PC-3 (cell line): ENCODE data around the gene MVB12B. TPM values are rescaled to one million over a fixed set of nuclear protein-coding genes. Genes with fewer than 3 reads are reported as not detected.

Experiments used
- ATAC-seq: fragments of 200-7000 bp; cut with Tn5 transposase; 2 replicates; pipeline ENCODE4 v1.9.1; 2020; ENCODE audit warnings: mild to moderate bottlenecking, moderate library complexity
- BruUV-seq: library from RNA; stranded (reverse); fragments of 400-500 nt; replicated peaks from 2 replicates; lab custom pipeline; 2021; lab: Mats Ljungman, UMichigan
- CTCF ChIA-PET: fragments of 300-600 bp; sonication (Branson Sonifier 250); formaldehyde crosslinking; loops from one replicate; lab custom pipeline; 2022; ENCODE audit warnings: antibody characterized with exemption; lab: Charles Lee
- POLR2A ChIA-PET: fragments of 300-600 bp; sonication (Branson Sonifier 250); formaldehyde crosslinking; loops from one replicate; lab custom pipeline; 2022; ENCODE audit warnings: antibody characterized with exemption; ENCODE audit not compliant: unreplicated experiment; lab: Charles Lee
- DNase-seq: peaks from one replicate; pipeline ENCODE4 v3.0.0-alpha.2; 2015
- H2AFZ ChIP-seq: fragments of 300-600 bp; sonication (generic); 2 replicates; pipeline ENCODE4 v1.6.0; 2016; ENCODE audit warnings: antibody characterized with exemption, low read length
- H3F3A ChIP-seq: fragments of 300-600 bp; sonication (generic); one replicate; pipeline ENCODE4 v1.6.0; 2017; ENCODE audit warnings: antibody characterized with exemption, low read length, control low read depth, mild to moderate bottlenecking; ENCODE audit not compliant: unreplicated experiment
- H3K27ac ChIP-seq: fragments of 300-600 bp; sonication (generic); 2 replicates; pipeline ENCODE4 v1.5.1; 2016; ENCODE audit warnings: mild to moderate bottlenecking, low read length
- H3K27me3 ChIP-seq: fragments of 300-600 bp; sonication (generic); 2 replicates; pipeline ENCODE4 v1.6.1; 2016; ENCODE audit warnings: low read length, mixed read lengths
- H3K36me3 ChIP-seq: fragments of 300-600 bp; sonication (generic); 2 replicates; pipeline ENCODE4 v1.6.1; 2016; ENCODE audit warnings: low read depth, mixed run types, low read length, mixed read lengths
- H3K4me1 ChIP-seq: fragments of 300-600 bp; sonication (generic); 2 replicates; pipeline ENCODE4 v1.5.1; 2016; ENCODE audit warnings: low read length; ENCODE audit not compliant: insufficient read depth
- H3K4me2 ChIP-seq: fragments of 300-600 bp; sonication (generic); 2 replicates; pipeline ENCODE4 v1.6.0; 2016; ENCODE audit warnings: low read length
- H3K4me3 ChIP-seq: fragments of 300-600 bp; sonication (generic); 2 replicates; pipeline ENCODE4 v1.5.1; 2016; ENCODE audit warnings: mild to moderate bottlenecking, low read length, mixed read lengths
- H3K79me2 ChIP-seq: fragments of 300-600 bp; sonication (generic); 2 replicates; pipeline ENCODE4 v1.6.1; 2017; ENCODE audit warnings: low read length, mixed read lengths
- H3K9ac ChIP-seq: fragments of 300-600 bp; sonication (generic); 2 replicates; pipeline ENCODE4 v1.6.0; 2016; ENCODE audit warnings: mild to moderate bottlenecking, low read length
- H3K9me2 ChIP-seq: fragments of 300-600 bp; sonication (generic); replicated peaks from 2 replicates; pipeline ENCODE4 v1.6.1; 2016; ENCODE audit warnings: mixed run types, low read length, mixed read lengths
- H3K9me3 ChIP-seq: fragments of 300-600 bp; sonication (generic); 2 replicates; pipeline ENCODE4 v1.6.1; 2016; ENCODE audit warnings: low read length, mixed read lengths
- H4K20me1 ChIP-seq: fragments of 300-600 bp; sonication (generic); 2 replicates; pipeline ENCODE4 v1.6.1; 2016; ENCODE audit warnings: low read length, mixed read lengths
- EZH2 ChIP-seq: fragments of 300-600 bp; sonication (generic); IDR thresholded peaks from one replicate; pipeline ENCODE4 v1.6.1; 2017; ENCODE audit warnings: antibody characterized with exemption, mild to moderate bottlenecking, low read length; ENCODE audit not compliant: unreplicated experiment
- EZH2phosphoT487 ChIP-seq: fragments of 300-600 bp; sonication (generic); IDR thresholded peaks from 2 replicates; pipeline ENCODE4 v1.6.1; 2018; ENCODE audit warnings: mild to moderate bottlenecking, antibody characterized with exemption, low read length, borderline replicate concordance
- intact Hi-C: fragments of 100-400 bp; cut with micrococcal nuclease; formaldehyde crosslinking; loops from 2 replicates; pipeline ENCODE4 v1.9.0; 2023
- total RNA-seq: library from RNA; depleted of rRNA; stranded (reverse); fragments of >200 nt; gene quantifications from 2 replicates; pipeline ENCODE4 v1.2.3, GENCODE V29; 2014
- TF ChIP-seq, protein P1 (sequence below): fragments of 300-600 bp; sonication (generic); conservative IDR thresholded peaks from 2 replicates; pipeline ENCODE4 v1.5.1; 2017; ENCODE audit warnings: antibody characterized with exemption, low read depth, mild to moderate bottlenecking, low read length

Gene MVB12B
- total RNA-seq, 1 experiment from 2014 or later = 7.2 TPM

DNA sequence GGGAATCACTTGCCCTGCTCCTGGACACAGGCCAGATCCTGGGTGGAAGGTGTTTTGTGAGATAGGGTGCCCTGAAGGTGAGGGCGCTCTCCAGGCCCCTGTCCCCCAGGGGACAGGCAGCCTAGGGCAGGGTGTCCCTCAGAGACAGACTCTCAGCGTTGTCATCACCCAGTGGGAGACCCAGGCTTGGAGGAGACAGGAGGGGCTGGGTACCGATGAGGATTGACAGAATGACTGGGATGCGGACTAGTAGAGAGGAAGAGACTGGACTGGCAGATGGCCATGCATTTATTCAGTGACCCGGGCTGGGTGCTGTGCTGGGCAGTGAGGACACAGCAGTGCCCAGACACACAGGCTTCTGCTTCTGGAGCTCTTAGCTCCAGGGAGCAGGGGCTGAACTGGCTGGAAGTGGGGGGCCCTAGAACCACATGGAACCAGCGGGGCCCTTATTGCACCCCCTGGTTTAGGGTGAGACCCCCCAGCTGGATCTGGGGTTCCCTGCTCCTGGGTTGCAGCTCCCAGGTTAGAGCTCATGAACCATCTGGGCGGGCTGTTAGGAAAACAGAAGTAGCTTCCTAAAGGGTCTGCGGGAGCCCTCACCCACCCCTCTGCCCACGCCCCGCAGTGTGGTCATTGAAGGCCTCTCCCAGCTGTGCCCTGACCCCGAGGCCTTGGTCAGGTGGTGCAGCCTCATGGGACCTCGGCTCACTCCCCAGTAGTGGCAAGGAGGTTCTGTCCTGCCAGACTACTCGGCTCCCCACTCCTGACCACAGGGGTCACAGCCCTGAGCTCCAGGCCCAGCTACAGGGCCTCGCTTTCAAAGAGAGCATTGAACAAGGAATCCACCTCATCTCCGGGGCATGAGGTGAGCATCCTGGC, 170.4 kb downstream of the MVB12B start:
- intact Hi-C loops = no loop called here
- DNase-seq (no peak), ATAC-seq (no peak)
- no peaks in the 10 kb centered on the region for H3K9me3 ChIP-seq
- no peaks in the 10 kb centered on the region for H3F3A ChIP-seq
- no peak overlapping the region for H3K27ac ChIP-seq
- TF ChIP-seq, protein P1, sequence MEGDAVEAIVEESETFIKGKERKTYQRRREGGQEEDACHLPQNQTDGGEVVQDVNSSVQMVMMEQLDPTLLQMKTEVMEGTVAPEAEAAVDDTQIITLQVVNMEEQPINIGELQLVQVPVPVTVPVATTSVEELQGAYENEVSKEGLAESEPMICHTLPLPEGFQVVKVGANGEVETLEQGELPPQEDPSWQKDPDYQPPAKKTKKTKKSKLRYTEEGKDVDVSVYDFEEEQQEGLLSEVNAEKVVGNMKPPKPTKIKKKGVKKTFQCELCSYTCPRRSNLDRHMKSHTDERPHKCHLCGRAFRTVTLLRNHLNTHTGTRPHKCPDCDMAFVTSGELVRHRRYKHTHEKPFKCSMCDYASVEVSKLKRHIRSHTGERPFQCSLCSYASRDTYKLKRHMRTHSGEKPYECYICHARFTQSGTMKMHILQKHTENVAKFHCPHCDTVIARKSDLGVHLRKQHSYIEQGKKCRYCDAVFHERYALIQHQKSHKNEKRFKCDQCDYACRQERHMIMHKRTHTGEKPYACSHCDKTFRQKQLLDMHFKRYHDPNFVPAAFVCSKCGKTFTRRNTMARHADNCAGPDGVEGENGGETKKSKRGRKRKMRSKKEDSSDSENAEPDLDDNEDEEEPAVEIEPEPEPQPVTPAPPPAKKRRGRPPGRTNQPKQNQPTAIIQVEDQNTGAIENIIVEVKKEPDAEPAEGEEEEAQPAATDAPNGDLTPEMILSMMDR = no peak
- ChIA-PET CTCF (no interaction called here), POLR2A (no interaction called here)
- H3K9ac ChIP-seq = no peak overlapping the region
- BruUV-seq = no TSS peak
- no peaks in the 10 kb centered on the region for H3K27me3 ChIP-seq
- no peak overlapping the region for H3K4me3 ChIP-seq
- H2AFZ ChIP-seq = no peak overlapping the region
- no peaks in the 10 kb centered on the region for H3K9me2 ChIP-seq
- no peaks in the 10 kb centered on the region for H4K20me1 ChIP-seq
- no peak overlapping the region for H3K4me2 ChIP-seq
- no peaks in the 10 kb centered on the region for H3K79me2 ChIP-seq
- H3K4me1 ChIP-seq = no peaks in the 10 kb centered on the region
- no peaks in the 10 kb centered on the region for H3K36me3 ChIP-seq

DNA sequence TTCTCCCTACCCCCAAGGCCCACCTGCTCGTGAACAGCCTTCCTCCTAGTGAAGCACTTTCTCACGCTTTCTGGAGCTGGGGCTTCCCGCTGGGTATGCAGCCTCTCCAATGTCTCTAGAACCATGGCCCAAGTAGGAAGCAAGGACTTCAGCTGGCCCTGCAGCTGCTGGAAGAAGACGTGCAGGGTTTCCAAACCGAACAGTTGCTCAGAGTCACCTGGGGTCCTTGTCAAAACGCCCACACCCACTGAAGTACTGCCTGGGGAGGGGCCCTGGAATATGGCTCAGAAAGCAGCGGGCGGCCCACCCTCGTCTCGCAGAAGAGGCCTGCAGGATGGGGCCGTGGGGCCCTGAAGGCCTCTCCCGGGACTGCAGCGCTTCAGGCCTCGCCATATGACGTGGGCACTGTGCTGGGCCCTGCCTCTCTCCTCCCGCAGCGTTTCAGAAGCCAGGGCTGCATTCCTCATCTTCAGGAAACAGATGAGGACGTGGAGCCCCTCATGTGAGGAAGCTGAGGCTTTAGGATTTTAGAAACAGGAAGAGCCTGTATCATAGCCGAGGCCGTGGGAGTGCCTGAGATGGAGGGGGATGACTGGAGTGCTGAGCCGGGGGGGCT, 171.1 kb downstream of the MVB12B start:
- no peaks in the 10 kb centered on the region for H3K9me3 ChIP-seq
- no peaks in the 10 kb centered on the region for H3F3A ChIP-seq
- no peaks in the 10 kb centered on the region for H3K9me2 ChIP-seq
- TF ChIP-seq EZH2 = no peak
- TF ChIP-seq, protein P1 = no peak
- TF ChIP-seq EZH2phosphoT487 = no peak
- ATAC-seq = no peak
- ChIA-PET CTCF (no interaction called here), POLR2A (no interaction called here)
- no peak overlapping the region for H3K4me2 ChIP-seq
- no peak overlapping the region for H3K9ac ChIP-seq
- H3K4me3 ChIP-seq = no peak overlapping the region
- no peaks in the 10 kb centered on the region for H4K20me1 ChIP-seq
- H3K27ac ChIP-seq = no peak overlapping the region
- intact Hi-C loops = no loop called here
- no peak overlapping the region for H2AFZ ChIP-seq
- no peak for DNase-seq
- no peaks in the 10 kb centered on the region for H3K79me2 ChIP-seq
- H3K4me1 ChIP-seq = no peaks in the 10 kb centered on the region
- BruUV-seq = no TSS peak
- H3K36me3 ChIP-seq = no peaks in the 10 kb centered on the region
- no peaks in the 10 kb centered on the region for H3K27me3 ChIP-seq

DNA sequence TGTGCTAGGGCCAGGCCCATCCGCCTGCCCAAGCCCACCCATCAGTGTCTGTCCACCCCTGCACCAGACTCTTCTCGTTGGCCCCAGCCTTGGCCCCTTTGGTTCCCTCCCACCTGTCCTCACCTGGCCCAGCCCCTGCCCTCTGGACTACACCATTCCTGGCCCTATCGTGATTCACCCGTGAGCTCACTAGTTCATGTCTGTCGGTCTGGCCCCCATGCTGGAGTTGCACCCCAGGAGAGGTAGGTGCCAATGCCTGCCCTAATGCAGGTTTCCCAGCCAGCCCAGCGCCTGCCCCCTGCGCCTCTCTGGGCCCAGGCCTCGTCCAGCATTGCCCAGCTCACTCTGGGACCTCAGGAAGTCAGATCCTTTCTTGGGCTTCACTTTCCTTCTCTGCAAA, 171.7 kb downstream of the MVB12B start:
- BruUV-seq = no TSS peak
- no peaks in the 10 kb centered on the region for H3K36me3 ChIP-seq
- no peaks in the 10 kb centered on the region for H3K79me2 ChIP-seq
- H3K4me2 ChIP-seq = no peak overlapping the region
- H3K9me3 ChIP-seq = no peaks in the 10 kb centered on the region
- no peaks in the 10 kb centered on the region for H4K20me1 ChIP-seq
- H3K9me2 ChIP-seq = no peaks in the 10 kb centered on the region
- DNase-seq (no peak), ATAC-seq (no peak)
- no peak overlapping the region for H3K9ac ChIP-seq
- H3K4me3 ChIP-seq = no peak overlapping the region
- H3F3A ChIP-seq = no peaks in the 10 kb centered on the region
- no peaks in the 10 kb centered on the region for H3K4me1 ChIP-seq
- intact Hi-C loops = no loop called here
- TF ChIP-seq EZH2phosphoT487 (no peak), EZH2 (no peak)
- TF ChIP-seq, protein P1 = no peak
- CTCF ChIA-PET = no interaction called here
- no peak overlapping the region for H3K27ac ChIP-seq
- no peaks in the 10 kb centered on the region for H3K27me3 ChIP-seq
- no peak overlapping the region for H2AFZ ChIP-seq
- POLR2A ChIA-PET = no interaction called here
